Islet of Langerhans (tissue), 1 donor: ENCODE measurements around the gene PSMB7.

Experiments used
- FAIRE-seq: peaks from one replicate; lab custom pipeline; 2011; peaks lifted over from hg19 to GRCh38; lab: Jason Lieb, UNC

PSMB7 gene

DNA sequence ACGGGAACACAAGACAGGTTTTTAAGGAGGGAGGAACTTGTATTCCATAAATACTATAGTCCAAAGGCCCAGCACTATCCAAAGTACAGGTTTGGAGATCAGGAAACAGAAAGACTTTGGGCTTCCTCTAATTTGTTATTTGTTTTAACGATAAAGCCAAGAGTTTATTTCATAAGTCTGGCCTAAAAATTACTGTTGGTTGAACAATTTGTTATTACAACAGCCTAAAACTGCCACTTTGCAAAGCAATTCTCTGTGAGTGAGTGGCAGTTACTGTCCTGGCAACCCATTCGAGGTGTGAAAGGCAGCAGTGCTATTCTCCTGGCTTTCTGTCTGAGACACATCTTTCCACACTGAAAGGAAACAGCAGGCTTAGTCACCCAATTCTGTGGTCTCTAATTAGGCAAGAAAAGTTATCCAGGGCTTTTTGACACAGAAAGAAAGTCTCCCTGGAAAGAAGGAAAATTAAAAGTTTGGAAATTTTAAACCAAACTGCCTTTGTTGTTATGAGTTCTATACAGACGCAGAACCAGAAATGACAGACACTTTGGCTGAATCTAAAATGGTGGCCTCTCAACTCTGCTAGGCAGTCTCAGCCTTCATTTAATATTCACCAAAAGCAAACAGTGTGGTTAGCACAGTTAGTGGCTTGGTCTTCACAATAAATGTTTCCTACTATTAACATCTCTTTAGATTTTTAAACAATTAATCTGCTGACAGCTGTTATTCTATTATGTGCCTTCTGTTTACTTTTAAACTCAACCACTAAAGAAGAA lies 33.9 kb downstream of the PSMB7 start:
- FAIRE-seq: no peak

DNA sequence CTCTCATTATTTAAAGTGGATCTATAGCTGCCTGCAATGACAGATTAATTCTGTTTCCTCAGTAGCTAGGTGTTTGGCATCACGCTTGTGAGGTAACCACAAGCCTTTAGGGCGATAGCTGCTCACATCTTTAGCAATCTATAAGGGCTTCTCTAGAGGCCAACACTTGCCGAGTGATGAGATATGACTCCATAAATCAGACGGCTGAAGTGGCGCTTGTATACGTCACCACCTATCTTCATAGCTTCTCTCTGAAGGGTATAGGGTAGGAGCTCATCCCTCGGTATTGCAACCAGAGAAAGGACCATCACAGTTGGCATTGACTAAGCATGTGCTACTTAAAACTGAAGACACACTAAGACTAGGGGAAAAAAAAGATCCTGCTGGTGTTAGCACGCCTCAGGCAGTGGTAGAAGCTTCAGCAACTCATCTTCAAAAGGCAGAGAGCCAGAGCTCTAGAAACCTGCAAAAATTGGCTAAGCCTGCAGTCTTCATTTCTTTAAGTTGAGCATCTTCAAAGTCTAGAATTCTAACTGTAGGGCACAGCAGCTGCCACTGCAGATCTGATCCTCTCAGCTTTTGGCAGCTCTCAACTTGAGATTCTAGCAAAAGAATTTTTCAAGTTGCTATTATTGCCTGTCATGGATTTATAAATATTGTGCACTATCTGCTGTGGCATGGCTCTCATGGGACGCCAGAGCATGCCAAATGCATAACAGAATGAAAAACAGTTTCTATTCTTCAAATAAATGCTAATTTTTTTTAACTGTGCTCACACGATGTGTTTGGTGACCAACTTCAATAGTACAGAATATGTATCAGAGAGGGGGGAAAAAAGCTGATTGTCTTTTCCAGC lies 37.5 kb downstream of the PSMB7 start:
- FAIRE-seq: no peak

DNA sequence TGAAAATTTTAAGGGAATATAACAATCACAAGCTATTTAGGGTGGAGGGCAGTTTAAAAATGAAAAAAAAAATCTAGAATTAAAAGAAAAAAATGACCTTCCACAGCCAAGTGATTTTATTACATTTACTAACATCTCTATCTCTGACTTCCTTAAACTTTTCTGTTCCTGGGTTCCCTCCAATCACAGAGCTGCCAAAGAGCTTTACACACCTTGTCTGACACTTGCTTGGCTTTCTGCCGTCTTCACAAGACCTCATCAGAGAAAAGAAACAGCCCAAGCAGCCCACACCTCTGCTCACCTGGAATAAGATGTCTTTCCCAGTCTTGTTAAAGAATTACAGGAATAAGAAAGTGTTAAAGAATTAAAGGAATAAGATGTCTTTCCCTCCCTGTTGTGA lies 38.9 kb downstream of the PSMB7 start:
- FAIRE-seq: no peak

DNA sequence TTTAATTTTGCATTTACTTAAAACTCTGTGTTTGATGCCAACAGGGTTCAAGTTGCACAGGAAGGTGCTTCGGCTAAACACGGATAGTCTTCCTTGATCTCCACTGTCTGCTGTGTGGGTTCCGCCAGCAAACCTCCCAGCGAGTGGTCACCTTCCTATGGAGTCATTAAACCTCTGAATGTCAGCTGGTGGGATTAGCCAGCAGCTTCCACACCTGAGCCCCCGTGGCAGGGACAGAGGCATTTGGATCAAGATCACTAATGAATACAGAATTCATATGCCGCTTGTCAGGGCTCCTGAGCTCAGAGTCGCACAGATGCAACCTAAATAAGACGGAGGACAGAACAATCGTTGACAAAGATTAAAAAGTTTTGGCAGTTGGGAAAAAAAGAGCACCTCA lies 39.5 kb downstream of the PSMB7 start:
- no peak for FAIRE-seq

DNA sequence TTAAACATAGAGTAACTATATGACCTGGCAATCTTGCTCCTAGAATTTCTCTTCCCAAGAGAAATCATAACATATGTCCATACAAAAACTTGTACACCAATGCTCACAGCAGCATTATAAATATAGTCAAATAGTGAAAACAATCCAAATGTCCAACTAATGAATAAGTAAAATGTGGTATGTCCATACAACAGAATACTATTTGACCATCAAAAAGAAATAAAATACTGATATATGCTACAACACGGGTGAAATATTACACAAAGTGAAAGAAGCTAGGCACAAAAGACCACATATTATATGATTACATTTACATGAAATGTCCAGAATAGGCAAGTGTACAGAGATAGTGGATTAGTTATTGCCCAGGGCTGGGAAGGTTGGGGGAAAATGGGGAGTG lies 41.4 kb downstream of the PSMB7 start:
- no peak for FAIRE-seq

DNA sequence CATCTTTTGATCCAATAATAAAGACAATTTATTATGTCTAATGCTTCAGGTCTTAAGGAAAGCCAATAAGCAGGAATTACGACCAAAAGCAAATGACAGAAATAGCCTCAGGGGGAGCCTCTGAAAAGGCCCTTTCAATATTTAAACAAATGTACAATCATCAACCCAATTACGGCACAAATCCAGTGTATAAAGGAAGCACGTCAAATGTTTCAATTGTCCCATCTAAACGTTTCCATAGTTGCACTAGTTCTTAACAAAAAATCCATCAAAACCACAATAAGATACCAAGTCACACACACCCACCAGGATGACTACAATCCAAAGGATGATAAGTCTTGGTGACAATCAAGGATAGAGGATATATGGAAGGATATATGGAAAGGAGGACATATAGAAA lies 41.9 kb downstream of the PSMB7 start:
- no peak for FAIRE-seq

DNA sequence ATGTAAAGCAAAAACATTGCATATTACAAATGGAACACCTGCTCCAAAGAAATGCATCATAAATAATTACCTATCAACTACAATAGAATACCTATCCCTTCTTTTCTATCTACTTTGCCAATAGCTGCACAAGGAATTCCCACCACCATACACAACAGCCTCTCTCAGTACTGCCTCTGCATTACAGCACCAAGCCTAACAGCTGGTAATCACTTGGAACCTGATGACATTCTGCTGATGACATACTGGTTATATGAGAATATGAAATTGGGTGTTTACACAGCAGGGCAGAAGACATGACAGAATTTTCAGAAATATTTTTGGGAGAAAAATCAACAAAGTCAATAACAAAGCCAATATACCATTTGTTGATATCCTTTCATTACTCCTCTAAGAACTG lies 43.2 kb downstream of the PSMB7 start:
- FAIRE-seq: no peak

DNA sequence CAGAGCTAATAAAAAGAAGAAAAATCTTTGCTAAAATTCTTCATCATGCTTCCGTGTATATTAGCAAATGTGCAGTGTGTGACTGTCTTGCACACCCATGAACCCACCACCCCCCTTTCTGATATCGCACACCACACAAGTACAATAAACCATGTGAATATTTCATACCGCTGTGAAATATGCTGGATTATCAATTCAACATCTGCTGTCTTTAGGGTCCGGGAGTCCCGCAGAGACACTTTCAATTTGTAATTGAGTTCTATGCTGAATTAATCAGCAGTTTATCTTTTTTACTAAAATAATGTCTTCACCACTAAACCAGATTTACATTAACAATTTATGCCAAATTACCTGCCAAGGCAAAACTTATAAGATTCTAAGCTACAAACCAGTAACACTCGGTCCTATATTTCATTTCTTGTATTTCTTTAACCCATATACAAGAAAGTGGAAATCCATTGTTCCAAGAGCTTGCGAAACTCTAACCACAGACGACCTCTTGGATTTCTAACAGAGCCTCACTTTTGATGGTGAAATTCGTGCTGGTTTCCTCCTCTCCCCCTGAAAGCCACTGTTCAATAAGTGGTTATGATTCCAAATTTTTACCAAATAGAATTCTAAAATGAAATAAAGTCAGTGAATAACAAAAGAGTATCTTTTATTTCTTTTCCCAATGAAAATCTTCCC lies 44.2 kb downstream of the PSMB7 start:
- no peak for FAIRE-seq

DNA sequence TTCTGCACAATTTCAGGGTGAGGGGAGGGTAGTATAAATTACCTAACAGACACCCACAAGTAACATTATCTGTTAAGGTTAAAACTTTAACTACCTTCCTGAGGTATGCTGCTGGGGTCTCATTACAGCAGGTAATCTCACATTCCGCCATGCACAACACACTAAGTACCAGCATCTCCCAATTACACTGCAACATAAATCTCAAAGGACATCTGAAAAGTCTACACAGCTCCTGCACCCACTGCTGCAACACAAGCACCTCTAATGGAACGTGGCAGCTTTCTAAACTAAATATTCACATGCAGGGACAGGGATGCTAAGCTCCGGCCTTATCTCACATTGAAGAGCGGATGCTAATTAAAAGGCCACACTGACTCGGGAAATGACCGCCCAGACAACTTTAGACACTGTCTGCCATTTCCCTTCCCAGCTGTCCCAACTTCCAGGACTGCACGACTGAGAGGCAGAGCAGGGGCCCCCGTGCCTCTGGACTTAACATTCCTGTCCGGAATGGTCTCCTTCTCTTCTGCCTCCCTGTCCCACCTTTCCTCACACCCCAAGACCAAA lies 45.9 kb downstream of the PSMB7 start:
- FAIRE-seq: no peak

DNA sequence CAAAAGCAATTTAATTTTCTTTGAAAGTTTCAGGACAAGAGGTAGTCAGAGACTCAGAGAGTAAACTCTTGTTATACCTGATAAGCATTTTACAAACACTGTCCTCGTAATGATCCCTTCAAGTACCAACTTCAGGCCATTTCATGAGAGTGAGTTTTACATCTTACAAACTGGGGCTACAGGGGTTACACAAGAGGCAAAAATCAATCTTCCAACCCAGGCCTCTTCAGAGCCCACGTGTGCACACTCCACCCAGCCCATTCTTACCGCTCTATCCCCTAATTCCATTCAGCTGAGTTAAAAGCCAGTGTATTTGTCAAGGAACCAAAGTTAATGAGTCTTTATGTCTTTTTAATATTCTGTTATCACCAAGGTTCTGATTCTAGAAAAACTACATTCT lies 46.5 kb downstream of the PSMB7 start:
- no peak for FAIRE-seq

DNA sequence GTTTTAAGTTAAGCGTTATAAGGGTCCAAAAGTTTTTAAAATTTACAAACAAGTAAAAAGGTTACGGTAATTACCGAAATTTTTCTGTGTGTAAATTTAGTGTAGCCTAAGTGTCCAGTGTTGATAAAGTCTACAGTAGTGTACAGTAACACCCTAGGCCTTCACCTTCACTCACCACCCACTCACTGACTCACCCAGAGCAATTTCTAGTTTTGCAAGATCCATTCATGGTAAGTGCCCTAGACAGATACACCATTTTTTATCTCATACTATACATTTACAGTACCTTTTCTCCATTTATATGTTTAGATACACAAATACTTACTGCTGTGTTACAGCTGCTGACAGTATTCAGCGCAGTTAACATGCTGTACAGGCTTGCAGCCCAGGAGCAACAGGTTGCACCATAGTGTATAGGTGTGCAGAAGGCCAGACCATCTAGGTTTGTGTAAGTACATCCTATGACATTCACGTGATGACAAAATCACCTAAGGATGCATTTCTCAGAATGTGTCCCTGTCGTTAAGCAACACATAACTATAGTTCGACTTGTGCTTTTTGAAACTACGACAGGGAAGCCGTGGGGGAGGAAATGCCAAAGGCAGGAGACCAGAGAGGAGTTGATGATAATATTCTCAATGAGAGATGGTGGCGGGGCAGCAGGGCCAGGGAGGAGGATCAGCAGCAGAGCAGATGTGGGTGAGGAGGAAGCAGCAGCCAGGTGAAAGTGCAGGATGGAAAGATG lies 48.6 kb downstream of the PSMB7 start:
- no peak for FAIRE-seq

DNA sequence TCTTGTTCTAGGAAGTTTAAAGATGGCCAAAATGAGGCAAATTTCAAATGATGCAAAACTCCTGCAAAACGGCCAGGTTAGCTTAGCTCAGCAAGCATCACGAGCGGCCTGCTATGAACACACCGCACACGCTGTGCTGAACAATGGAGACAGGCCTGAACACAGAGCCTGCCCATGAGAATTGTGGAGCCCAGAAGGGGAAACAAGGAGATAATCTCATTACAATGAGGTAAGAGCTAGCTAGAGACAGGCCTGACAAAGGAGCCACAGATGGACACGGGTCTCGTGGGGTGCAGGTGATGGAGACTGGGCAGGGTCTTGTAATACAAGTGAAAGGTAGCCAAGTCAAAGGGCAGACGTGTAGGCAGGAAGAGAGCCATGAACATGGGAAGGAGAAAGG lies 50.2 kb downstream of the PSMB7 start:
- no peak for FAIRE-seq

DNA sequence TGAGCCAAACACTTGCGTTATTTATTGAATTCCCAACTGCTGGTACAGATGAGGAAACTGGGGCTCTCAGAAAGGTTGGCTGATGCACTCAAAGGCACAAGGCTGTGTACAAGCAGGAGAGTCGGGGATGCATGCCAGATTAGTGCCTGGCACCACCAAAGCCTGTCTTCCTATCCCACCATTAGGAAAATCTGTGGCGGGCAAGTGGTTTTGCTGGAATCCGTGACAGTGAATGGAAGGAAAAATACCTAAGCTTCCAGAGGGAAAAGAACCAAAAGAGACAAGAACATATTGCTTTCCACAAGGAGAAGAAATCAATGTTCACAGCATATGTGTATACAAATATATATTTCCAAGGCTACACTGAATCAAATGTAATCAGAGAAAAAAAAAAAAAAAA lies 51.1 kb downstream of the PSMB7 start:
- FAIRE-seq: no peak

DNA sequence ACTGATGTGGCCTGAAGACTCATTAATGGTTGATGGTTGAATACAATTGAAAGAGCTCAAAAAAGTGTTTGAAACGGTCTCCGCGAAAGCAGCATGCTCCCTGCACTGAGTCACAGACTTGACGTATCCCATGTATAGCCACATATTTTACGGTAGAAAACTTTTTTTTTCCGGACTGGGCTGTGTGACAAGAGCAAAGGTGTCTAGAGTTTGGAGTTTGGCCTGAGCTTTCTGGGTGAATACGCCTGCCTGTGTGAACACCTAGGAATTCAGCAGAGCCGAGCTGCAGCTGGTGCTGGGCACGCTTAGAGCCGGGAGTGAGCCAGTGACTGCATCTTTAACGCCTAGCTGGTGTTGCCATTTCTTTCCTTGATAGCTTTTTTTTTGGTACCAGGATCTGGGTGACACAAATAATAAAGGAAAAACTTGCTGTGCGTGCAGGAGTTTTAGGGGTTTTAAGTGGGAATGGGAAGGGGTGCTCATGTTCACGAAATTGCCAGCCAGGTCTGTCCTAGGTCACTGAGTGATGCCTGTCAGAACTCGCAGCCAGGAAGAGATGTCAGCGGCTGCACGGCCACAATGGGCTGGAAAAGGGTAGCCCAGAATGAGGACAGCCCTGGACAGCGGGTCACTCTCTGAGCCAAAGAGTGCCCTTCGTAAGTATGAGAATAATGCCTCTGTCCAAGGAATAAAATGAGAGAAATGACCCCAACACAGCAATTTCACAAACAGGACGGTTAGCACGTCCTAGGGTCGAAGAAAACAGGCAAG lies 51.7 kb downstream of the PSMB7 start:
- no peak for FAIRE-seq

DNA sequence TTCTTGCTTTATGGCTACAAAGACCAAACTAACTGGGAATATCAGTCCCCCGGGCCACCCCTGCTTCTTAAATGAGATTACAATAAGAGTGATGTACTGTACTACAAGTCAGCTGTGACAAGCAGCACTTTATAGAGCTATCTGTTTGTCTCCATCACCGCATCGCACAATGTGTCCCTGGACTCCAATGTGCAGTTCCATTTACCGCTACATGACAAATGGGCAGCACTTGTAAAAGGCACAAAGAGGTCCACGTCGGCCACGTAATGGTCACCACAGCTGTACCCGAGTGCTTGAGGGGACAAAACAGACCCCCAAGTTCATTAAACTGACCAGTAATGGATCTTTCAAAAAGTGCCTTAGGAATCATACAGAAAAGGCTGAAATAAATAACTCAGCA lies 54.1 kb downstream of the PSMB7 start:
- no peak for FAIRE-seq

DNA sequence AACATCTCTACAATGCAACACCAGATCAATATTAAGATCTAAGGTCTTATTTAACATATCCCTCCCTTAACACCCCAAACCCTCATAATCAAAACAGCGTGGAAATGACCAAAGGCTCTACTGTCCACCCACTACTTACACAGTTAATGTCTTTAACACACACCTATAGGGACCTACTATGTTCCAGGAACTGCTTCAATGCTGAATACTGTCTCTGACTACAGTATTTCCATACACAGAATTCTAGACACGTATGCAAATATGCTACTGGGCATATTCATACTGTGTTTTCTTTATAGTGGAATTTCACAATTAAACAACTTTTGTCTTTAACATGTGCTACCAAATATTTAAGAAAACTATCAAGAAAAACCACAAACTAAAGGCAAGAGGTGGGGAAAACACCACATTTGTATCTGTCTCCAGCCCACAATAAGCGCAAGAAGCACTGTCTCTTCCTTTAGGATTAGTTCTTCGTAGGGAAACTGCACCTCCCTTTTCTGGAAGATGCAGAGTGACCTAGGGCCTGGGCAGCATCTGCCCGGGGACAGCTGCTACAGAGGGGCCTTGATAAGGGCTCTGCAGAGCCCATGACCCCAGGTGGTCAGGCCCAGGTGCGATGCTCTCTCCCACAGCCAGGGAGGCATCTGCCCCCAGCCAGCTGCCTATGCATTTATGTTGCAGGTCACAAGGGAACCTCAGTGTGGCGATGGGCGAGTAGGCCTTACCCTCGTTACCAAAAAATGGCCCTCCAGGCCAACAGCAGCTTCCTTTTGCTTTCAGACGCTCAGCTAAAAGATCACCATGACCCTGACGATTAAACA lies 55.2 kb downstream of the PSMB7 start:
- FAIRE-seq: no peak

DNA sequence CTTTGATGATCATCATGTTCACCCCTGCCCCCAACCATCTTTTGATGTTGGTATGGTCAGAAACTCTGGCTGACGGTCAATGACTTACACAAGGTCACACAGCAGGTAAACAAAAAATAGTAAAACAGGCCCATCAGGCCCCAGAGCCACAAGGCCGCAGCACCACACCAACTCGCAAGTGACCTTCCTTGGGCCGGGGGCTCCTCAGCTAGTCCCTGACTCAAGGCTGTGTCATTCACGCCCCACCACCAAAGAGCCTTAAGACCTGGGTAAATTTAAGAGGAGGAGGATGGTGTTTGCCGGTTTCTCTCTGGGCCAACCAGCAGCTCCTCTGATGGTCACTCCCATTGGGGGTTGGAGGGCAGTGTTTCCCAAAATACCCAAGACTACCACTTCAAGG lies 55.8 kb downstream of the PSMB7 start:
- FAIRE-seq: no peak

DNA sequence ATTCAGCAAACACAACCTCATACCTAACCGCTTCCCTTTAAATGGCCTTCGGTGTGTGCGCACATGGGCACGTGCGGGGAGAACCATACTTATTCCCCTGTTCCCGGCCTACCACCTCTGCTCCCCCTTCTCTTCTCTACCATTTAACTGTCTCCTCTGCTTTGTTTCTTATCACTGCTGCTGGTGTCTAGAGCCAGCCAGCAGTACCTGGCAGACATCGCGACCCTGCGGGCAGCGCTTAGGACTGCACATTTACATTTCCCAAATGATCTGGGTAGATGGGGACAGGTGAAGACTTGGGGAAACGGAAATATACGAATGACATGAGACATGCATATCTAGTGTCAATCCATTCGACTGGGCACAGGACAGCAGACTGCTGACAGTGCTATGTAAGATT lies 56.6 kb downstream of the PSMB7 start:
- FAIRE-seq: no peak

DNA sequence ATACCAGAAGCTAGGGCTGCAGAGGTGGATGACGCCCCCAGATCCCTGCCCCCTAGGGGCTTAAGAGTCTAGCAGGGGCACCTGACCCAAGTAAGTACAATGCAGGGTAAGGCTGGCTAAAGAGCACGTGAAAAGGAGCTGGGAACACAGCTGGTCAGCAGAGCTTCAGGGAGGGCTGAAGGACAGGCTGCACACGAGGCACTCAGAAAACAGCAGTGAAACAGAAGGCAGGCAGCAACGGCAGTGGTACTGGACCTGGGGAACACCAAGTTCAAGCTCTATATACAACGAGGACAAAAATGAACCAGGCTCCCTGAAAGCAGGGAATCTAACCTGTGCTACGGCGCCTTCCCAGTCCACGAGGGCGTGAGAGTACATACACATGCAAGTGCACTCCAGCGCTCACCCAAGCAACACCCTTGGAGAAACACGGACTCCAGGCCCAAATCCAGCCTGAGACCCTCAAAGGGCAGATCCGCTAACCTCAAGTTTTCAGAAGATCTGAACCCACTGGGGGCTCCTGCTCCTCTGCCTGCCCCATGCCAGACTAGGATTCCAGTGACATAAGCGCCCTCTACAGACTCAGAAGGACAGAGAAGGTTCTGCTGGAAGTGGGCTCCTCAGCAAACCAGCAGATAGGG lies 57.4 kb downstream of the PSMB7 start:
- no peak for FAIRE-seq
